ENCODE measurements around the gene TLX1.

Gene TLX1

DNA sequence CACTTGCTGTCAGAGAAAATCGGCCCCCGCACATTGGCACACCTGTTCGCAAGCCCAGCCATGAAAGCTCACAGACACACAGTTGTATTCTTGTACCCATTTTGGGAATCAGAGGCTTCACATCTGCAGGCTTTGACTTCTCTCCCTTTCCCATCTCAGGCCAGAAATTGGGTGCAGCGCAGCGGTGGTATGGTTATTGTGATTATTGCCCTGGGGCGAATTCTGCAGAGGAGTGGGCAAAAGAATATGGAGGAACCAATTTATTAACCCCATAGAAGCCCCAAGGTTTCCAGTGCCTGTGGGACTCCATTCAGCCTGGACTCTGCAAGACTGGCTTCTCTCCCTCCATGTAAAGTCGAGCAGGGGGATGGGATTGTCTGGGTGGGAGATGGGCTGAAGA lies 14.0 kb downstream of the TLX1 start:
- no peak for TF ChIP-seq EZH2phosphoT487 (IDR thresholded peaks at IDR 0.05; ENCODE audit: borderline replicate concordance, low read length)
- TF ChIP-seq, protein P1, sequence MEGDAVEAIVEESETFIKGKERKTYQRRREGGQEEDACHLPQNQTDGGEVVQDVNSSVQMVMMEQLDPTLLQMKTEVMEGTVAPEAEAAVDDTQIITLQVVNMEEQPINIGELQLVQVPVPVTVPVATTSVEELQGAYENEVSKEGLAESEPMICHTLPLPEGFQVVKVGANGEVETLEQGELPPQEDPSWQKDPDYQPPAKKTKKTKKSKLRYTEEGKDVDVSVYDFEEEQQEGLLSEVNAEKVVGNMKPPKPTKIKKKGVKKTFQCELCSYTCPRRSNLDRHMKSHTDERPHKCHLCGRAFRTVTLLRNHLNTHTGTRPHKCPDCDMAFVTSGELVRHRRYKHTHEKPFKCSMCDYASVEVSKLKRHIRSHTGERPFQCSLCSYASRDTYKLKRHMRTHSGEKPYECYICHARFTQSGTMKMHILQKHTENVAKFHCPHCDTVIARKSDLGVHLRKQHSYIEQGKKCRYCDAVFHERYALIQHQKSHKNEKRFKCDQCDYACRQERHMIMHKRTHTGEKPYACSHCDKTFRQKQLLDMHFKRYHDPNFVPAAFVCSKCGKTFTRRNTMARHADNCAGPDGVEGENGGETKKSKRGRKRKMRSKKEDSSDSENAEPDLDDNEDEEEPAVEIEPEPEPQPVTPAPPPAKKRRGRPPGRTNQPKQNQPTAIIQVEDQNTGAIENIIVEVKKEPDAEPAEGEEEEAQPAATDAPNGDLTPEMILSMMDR (IDR thresholded peaks at IDR 0.05; ENCODE audit: low read depth, low read length, poor library complexity, severe bottlenecking): no peak
- peaks cover 69% of the 10 kb centered on the region for H3K27me3 ChIP-seq (ENCODE audit: control insufficient read depth, low read length)

DNA sequence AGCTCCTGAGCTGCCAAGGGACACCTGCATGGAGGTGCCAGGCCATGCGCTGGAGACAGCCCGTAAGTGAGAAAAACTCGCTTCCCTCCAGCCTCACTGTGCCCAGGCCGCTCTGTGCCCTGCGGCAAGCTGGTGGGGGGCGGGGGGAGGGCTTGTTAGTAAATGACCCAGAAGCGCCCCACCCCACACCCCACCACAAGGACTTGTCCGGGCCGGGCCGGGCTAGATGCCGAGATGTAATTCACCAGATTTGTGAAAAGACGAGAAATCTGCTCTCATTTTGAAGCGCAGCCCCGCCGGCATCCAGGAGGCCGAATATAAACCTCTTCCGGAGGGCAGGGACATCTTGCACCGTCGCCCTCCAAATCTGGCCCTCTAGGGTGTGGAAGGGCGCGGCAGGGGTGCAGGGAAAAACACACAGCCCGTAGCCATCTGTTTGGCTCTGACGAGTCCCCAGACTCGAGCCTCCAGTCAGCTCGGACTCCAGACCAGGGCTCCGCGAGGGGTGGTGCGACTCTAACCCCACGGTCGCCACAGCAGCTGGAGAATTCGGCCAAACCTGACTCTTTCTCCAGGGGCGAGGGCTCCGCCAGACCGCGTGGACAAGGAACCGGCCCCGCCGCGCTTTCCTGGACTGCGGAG lies 14.8 kb downstream of the TLX1 start:
- Histone ChIP-seq H3K4me2 (ENCODE audit: low read length) (no peak overlapping the region), H3K4me1 (ENCODE audit: control insufficient read depth, low read length) (peaks cover 6% of the 10 kb centered on the region), H3K4me3 (ENCODE audit: low read length) (no peak overlapping the region), H3K79me2 (ENCODE audit: control insufficient read depth, low read length) (no peaks in the 10 kb centered on the region), H3K27me3 (ENCODE audit: control insufficient read depth, low read length) (peaks cover 61% of the 10 kb centered on the region), H3K36me3 (ENCODE audit: control insufficient read depth, low read length) (no peaks in the 10 kb centered on the region), H3F3A (ENCODE audit: control insufficient read depth, insufficient read depth) (no peaks in the 10 kb centered on the region), H3K27ac (ENCODE audit: low read depth, low read length) (no peak overlapping the region), H3K9me3 (ENCODE audit: control insufficient read depth, insufficient read depth, low read length) (no peaks in the 10 kb centered on the region), H4K20me1 (ENCODE audit: control insufficient read depth, insufficient read depth, low read depth, low read length) (no peaks in the 10 kb centered on the region), H3K9me2 (replicated peaks; ENCODE audit: control insufficient read depth, low read length) (no peaks in the 10 kb centered on the region)
- no peak for TF ChIP-seq EZH2phosphoT487 (IDR thresholded peaks at IDR 0.05; ENCODE audit: borderline replicate concordance, low read length)
- TF ChIP-seq, protein P1 (IDR thresholded peaks at IDR 0.05; ENCODE audit: low read depth, low read length, poor library complexity, severe bottlenecking): no peak

More for the DNA sequence above, 14.0 kb downstream of the TLX1 start:
- Histone ChIP-seq H3K79me2 (ENCODE audit: control insufficient read depth, low read length) (no peaks in the 10 kb centered on the region), H3K4me1 (ENCODE audit: control insufficient read depth, low read length) (peaks cover 9% of the 10 kb centered on the region), H3K9me3 (ENCODE audit: control insufficient read depth, insufficient read depth, low read length) (no peaks in the 10 kb centered on the region), H3K4me2 (ENCODE audit: low read length) (no peak overlapping the region), H3K9me2 (replicated peaks; ENCODE audit: control insufficient read depth, low read length) (no peaks in the 10 kb centered on the region), H3K4me3 (ENCODE audit: low read length) (no peak overlapping the region), H3F3A (ENCODE audit: control insufficient read depth, insufficient read depth) (no peaks in the 10 kb centered on the region), H4K20me1 (ENCODE audit: control insufficient read depth, insufficient read depth, low read depth, low read length) (no peaks in the 10 kb centered on the region), H3K36me3 (ENCODE audit: control insufficient read depth, low read length) (no peaks in the 10 kb centered on the region), H3K27ac (ENCODE audit: low read depth, low read length) (no peak overlapping the region)

DNA sequence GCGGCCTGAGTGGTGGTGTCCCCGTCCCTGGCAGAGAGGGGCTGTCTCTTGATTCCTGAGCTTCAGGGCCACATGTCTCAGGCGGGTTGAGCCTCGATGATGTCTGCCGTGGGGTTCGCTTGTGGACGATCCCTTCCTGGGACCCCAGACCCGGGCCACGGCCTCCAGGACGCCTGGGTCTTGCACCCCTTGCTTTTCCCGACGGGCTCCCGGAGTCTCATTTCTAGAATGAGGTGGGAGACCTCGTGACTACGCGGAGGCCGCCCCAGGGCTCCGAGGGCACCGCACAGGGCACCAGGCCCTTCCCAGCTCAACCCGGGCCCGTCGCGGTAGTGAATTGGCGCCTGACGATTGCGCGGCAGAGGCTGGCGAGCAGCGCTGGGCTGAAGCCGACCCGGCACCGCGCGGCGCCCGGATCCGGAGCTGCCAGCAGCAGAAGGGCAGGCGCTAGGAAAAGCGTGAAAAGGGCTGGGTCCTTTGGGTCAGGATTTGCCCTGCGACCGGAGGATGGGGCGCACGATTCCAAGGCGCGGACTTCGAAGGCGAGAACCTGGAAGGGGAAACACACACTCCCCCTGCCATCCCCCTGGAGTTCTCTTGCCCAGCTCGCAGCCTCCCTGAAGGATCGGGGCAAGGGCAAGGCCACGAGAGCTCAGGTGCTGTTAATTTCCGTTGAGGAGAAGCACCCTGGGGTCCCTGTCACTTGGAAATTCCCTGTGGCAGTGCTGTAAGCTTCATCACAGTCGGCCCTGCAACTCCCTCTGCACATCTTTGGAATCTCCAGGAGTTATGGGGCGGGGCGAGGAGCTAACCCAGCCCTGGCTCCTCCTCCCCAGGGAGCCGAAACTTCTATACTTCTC lies 15.5 kb downstream of the TLX1 start:
- no peaks in the 10 kb centered on the region for H3K9me3 ChIP-seq (ENCODE audit: control insufficient read depth, insufficient read depth, low read length)
- H3K27me3 ChIP-seq (ENCODE audit: control insufficient read depth, low read length): peaks cover 59% of the 10 kb centered on the region
- no peak for TF ChIP-seq EZH2phosphoT487 (IDR thresholded peaks at IDR 0.05; ENCODE audit: borderline replicate concordance, low read length)
- TF ChIP-seq, protein P1 (IDR thresholded peaks at IDR 0.05; ENCODE audit: low read depth, low read length, poor library complexity, severe bottlenecking): no peak
- H3K27ac ChIP-seq (ENCODE audit: low read depth, low read length): no peak overlapping the region
- no peaks in the 10 kb centered on the region for H4K20me1 ChIP-seq (ENCODE audit: control insufficient read depth, insufficient read depth, low read depth, low read length)
- H3K4me3 ChIP-seq (ENCODE audit: low read length): no peak overlapping the region
- peaks cover 6% of the 10 kb centered on the region for H3K4me1 ChIP-seq (ENCODE audit: control insufficient read depth, low read length)
- H3K4me2 ChIP-seq (ENCODE audit: low read length): no peak overlapping the region
- no peaks in the 10 kb centered on the region for H3K9me2 ChIP-seq (replicated peaks; ENCODE audit: control insufficient read depth, low read length)
- H3K79me2 ChIP-seq (ENCODE audit: control insufficient read depth, low read length): no peaks in the 10 kb centered on the region
- H3K36me3 ChIP-seq (ENCODE audit: control insufficient read depth, low read length): no peaks in the 10 kb centered on the region
- H3F3A ChIP-seq (ENCODE audit: control insufficient read depth, insufficient read depth): no peaks in the 10 kb centered on the region
